NCI-H1048 (cell line): ENCODE data around the gene HCFC1.

Experiments
- DNase-seq: peaks from one replicate; lab custom pipeline; 2025; lab: John Stamatoyannopoulos, UW

The HCFC1 gene

GRCh38 chrX:153903238-153903980 lies 68.2 kb downstream of the HCFC1 start:
- DNase-seq, result no peak

- no peak for DNase-seq
These were observed 69.2 kb downstream of the HCFC1 start for GRCh38 chrX:153902385-153902784.

DNA sequence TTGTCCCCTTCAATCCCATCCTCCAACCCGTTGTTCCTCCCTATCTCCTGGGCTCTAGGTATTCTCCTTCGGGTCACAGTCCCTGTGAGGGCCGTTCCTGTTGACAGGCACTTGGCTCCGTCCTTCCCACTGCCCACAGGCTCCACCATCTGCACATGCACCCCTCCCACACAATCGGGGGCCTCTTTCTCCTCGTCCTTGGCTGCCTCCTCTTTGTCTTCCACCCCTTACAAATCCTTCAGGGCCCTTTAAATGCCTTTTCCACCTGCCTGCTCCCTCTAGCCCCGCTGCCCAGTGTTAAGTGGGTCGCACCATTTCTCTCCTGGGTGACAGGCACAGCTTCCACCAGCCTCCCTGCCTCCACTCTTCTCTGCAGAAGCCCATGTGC lies 69.9 kb downstream of the HCFC1 start:
- no peak for DNase-seq

GRCh38 chrX:153900831-153901752 lies 70.5 kb downstream of the HCFC1 start:
- DNase-seq, result no peak

DNA sequence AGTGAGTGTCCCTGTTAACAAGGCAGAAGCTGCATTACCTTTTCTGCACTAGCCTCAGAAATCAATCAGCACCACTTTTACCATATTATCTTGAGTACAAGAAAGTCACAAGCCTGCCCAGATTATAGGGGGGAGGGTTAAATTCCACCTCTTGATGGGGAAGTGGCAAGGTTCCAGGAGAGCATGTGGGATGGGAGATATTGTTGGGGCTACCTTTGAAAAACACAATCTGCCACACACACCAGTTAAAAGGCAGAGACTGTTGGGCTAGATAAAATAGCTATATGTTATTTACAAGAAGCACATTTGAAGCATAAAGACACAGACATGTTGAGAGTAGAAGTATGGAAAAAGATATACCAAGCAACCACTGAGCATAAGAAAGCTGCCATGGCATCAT lies 73.7 kb downstream of the HCFC1 start:
- no peak for DNase-seq
